ENCODE data around the gene SZRD1.

The SZRD1 gene

DNA sequence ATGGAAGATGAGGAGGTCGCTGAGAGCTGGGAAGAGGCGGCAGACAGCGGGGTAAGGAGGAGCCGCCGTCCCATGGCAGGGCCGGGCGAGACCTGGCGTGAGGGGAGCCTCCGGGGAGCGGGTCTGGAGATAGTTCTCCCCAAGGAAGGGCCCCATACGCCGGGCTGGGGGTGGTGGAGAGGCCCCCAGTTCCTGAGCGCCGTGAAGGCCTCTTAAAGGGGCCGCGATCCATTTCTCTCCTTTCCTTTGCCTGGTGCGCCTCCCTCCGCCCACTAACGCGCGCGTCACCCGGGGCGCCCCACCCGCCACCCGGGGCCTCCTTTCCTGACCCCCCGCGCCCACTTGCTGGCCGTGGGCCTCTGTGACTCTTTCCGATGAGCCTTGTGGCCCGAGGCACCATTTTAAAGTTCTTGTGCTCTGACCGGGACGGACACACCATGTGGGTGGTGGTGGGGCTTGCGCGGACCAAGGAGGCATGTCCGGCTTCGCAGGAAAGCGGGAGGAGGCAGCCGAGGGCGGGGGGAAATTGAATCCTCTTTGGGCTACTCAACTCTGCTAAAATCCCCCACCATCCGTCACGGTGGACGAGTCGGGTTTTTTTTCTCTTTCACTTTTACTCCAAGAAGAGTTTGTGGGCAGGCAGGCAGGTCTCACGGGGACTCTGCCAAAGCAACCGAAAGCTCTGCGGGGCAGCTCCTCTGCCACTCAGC lies 371 bp downstream of the SZRD1 start:
- peak; percentile 87 for DNase-seq (ENCODE audit: low read depth)

DNA sequence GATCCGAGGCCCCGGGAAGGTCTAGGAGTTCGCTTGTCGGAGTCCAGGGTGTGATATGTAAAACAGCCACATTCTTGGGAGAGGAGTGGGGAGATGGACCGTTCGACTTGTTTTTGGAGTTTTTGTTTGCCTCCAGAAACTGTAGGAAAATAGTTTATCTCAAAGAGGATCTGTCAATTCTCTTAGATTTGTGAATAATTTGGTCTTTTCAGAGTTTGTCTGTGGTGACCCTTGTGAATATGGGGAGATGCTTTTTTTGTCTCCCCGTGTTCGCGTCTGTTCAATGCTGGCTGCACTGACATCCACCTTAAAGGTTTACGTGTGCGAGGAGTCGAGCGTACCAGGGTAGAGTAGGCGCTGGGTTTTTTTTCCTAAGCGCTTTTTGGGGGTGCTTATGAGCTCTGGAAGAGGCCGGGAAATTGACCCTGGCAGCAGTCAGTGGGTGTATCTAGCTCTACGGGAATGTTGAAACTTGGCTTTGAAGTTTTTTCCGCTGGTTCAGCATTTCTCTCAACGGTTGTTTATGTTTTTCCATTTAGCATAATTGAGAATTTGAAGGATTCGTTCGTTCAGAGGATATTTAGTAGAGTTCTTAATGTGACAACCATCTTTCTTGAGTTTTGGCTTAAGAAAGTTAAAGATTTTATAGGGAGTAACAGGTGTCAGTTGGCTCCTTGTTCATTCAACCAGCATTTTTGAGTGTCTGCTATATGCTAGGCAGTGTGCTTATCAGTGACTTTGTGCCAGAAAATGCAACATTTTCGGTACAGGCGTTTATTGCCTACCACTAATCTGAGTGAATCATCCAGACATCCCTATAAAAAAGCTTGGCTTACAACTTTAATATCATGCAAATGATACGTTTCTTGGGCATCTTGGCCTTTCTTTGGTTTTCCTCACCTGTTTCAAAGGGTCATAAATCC lies 1.2 kb downstream of the SZRD1 start:
- peak; percentile 71 for DNase-seq (ENCODE audit: low read depth)

DNA sequence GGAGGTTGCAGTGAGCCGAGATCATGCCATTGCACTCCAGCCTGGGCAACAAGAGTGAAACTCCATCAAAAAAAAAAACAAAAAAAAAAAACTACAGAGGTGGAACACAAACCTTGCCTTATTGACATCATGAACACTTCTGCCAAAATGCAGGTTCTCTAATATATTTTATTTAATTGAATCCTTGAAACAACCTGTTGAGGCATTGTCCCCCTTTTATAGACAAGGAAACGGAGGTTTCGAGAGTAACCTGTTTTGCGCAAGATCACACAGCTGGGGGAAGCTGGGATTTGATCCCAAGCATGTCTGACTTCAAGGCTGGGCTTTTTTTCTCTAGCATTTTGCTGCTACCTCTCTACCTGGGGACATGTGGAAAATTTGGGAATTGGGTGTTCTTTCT lies 2.8 kb downstream of the SZRD1 start:
- DNase-seq (ENCODE audit: low read depth), result no peak

DNA sequence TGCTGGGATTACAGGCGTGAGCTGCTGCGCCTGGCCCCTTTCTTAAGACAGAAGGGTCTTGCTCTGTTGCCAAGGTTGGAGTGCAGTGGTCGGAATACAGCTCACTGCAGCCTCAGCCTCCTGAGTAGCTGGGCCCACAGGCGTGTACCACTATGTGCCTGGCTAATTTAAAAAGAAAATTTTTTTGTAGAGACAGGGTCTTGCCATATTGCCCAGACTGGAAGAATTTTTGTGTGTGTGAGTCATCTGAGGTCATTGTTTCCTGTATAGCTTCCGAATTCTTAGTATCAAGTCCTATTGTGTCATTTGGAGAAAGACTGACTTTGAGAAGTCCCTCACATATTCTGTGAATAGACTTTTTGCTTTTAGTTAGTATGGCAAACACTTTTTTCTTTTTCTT lies 4.7 kb downstream of the SZRD1 start:
- DNase-seq (ENCODE audit: low read depth), result peak; percentile 72

DNA sequence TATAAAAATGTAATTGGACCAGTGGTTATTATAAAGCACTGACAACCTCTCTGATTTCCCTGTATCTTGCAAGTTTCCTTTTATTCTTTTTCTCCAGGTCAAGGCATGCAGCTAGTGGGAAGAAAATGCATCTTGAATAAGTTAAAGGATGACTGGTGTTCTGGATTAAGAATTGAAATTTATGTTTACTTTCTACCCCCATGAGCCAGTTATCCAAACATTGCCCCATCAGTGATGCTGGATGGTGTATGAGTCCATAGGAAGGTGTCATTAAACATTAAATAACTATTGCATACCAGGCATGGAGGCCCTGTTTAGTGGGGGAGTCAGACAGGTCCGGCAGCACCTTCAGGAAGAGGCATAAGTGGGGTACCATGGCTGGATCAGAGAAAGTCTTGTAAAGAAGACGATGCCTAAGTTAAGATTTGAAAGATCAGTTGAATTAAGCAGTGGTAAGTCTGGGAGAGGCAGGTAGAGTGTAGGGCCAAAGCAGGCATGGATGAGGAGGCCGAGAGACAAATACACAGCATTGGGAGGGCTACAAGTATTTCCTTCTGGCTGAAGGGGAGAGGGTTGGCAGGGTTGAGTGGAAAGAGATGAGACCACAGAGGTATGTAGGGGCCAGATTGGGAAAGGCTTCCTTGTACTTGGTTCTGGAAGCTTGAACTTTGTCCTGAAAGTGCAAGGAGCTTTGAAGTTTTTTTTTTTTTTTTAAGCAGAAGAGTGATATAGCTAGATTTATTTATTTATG lies 5.7 kb downstream of the SZRD1 start:
- peak; percentile 35 for DNase-seq (ENCODE audit: low read depth)

DNA sequence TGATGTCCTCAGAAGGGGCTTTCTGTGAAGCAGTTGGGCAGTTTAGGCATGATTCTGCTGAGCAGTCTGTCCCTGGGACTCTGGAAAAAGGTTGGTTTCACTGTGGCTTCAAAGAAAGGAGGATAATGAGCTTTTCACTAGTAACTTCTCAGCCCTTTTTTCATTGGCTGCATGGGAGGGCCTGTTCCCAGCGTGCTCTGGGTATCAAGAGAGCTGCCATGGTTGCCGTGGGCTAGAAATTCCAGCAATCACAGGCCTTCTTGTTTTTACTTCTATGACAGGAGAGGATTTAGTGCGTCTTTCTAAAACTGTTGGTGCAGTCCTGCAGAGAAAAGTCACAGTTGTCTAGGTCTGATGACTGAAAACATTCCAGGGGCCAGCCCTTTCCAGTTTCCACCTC lies 7.2 kb downstream of the SZRD1 start:
- no peak for DNase-seq (ENCODE audit: low read depth)

DNA sequence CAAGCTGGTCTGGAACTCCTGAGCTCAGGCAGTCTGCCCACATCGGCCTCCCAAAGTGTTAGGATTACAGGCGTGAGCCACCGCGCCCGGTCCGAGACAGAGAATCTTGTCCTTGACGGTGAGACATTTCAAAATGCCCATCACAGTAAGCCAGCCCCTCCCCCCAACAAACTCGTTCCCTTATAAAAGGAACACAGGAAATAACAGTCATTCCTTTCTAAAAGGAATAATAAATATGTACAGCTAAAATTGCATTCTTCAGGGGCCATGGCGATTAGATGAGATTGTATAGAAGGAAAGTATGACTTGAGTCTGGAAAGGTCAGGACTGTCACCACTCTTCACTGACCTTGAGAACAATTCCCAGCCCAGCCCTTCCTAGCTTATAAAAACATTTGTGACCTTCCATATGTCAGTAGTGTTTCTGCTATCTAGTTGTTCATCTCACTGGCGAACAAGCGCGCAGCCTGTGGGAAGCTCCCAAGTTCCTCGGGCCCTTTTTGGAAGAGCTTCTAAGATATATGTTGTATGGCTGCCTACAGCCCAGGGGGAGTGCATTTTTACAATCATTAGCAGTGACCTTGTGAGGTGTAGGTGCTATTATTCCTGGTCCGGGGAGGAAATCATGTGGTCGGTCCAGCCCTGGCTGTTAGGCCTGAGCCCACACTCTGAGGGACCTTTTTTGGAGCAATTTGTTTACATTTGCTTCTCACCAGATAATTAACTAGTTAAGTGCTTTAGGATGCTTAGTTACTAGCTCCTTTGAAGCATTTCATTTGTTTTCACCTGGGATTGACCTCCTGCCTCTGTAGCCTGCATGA lies 8.7 kb downstream of the SZRD1 start:
- DNase-seq (ENCODE audit: low read depth), result peak; percentile 83

DNA sequence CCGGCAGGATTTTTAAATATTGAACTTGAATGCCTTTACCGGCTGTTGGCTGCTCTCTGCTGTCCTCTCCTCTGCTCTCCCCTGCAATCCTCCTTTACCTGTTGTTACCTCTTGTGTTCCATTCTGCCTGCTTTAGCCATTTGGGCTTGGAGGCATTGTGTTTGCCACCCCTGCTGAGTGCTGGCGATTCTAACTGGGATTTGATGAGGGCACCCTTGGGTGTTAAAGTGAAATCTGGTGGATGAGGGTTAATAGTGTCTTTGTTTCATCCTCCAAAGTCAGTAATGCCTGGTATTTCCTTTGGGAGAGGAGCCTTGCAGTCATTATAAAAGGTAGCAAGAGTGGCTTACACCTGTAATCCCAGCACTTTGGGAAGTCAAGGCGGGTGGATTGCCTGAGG lies 9.9 kb downstream of the SZRD1 start:
- DNase-seq (ENCODE audit: low read depth), result no peak

DNA sequence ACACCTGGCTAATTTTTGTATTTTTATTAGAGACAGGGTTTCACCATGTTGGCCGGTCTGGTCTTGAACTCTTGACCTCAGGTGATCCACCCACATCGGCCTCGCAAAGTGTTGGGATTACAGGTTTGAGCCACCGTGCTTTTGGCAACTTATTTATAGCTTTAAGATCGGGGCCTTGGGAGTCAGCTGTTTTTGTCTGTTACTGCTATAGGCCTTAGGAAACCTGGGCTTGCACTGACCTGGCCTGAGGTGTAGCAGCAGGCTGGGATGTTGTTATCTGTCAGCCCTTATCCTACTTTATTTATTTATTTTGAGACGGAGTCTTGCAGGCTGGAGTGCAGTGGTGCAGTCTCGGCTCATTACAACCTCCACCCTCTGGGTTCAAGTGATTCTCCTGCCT lies 11.4 kb downstream of the SZRD1 start:
- DNase-seq (ENCODE audit: low read depth), result no peak

DNA sequence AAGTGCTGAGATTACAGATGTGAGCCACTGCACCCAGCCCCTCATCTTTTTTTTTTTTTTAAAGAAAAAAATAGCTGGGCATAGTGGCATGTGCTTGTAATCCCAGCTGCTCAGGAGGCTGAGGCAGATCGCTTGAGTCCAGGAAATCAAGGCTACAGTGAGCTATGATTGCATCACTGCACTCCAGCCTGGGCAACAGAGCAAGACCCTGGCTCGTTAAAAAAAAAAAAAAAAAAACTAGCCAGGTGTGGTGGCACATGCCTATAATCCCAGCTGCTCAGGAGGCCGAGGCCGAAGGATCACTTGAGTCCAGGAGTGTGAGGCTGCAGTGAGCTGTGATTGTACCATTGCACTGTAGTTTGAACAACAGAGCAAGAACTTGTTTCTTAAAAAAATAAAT lies 13.8 kb downstream of the SZRD1 start:
- no peak for DNase-seq (ENCODE audit: low read depth)

DNA sequence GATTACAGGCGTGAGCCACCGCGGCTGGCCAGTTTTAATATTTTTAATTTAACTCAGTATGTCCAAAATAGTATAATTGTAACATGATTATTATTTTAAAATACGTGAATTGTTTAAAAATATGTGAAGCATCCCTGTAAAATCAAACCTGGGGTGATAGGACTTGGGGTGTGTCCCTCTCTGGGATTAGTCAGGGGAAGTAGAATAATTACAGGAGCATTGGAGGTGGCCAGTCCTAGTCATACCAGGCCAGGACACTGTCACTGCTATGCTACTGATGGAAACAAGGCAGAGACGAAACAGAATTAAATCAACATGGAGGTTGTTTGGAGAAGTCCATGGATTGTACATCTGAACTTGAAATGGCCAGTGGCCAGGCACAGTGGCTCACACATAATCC lies 16.8 kb downstream of the SZRD1 start:
- DNase-seq (ENCODE audit: low read depth), result no peak

DNA sequence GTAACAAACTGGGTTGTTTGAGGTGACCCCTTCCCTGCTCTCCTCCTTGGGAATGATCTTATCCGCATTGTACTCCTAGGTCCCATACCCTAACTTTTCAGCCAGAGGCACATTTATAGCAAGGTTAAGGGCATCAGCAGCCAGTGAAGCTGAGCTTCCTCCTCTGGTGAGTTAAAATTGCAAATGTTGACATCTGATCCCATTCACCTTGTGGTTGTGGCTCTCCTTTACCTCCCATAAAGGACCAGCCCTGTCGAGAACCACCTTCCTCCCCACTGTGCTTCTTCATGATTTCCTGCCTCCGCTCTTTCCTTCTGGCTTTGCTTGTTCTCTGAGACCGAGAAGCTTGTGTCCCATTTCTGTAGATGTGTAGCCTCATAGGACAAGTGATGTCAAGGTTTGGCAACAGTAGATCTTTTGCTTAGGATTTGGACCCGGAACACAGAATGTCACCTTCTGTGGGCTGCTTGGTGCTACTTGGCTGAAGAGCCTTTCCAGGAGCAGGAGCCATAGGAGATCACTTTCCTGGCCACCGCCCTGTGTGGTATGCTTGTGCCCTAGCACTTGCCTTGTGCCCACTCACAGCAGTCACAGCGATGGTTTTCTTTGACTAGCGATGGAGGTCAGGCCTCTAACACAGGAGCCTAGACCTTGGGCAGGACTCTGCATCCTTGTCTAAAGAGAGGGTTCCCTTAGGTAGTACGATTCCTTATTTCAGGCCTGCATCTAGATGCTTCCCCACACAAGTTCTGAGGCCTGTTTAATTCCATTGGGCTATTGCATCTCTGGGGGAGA lies 18.8 kb downstream of the SZRD1 start:
- DNase-seq (ENCODE audit: low read depth), result no peak

DNA sequence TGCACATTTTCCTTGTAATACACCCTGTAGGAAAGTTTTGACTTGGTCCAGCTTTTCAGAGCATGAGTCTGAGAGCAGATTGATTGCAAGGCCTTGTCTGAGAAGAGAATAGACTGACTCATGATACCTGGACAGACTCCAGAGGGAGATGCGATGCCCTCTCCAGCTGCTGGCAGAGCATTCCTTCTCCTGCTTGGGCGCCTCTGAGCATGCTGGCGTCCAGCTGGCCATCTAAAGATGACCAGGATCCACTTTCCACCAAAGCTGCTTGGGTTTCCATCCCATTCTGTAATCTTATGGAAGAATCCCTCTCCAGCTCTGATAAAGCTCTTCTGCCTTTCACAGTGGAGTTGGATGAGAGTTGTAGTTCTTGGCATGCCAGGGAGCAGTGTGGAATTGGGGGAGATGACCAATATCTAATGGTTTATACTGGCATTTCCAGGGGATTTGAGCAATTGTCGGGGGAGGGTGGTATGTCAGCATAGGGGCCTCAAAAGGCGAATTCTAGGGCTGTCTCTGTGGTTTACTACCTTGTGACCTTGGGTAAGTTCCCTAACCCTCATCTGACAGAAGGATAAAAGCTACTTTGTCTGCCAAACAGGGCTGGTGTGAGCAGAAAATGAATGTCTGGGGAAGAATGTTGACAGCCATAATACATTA lies 19.5 kb downstream of the SZRD1 start:
- peak; percentile 77 for DNase-seq (ENCODE audit: low read depth)

DNA sequence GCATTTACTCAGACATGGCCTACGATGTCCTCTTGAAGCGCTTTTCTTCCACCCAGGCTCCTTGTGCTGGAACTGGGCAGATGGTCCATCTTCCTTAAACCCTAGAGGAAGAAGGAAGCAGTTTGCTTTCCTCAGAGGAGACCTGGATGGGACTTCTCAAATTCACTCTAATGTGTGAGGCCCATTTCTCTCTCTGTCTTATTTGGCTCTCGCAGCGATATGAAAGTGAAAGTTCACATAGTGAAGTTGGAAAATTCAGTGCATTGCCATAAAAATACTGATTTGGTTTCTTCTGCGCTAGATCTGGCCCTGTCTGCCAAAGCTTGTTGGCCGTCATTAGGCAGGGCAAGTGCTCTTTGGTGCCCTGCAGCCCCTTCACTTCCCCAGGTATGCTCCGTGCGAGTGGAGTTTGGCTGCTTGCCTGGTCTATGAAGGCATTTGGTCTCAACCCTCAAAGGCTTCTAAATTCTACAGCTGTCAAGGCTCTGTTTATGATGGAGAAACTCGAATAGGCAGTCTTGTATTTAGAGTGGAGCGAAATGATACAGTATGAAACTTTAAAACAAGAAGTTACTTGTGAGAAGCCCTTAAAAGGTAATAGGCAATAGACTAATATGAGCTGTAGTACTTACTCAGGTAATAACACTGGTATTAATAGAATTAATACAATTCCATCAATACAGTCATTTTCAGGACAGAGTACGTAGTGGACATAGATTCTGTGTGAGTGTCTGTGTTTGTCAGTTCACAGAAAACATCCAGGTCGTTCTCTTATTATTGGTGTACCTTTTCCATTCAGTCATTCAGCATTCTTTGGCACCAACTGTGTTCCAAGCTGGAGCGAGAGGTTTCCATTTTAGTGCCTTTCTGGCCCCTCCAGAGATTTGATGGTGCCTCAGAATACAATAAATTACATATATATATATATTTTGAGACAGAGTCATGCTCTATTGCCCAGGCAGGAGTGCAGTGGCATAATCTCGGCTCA lies 20.5 kb downstream of the SZRD1 start:
- DNase-seq (ENCODE audit: low read depth), result peak; percentile 35

DNA sequence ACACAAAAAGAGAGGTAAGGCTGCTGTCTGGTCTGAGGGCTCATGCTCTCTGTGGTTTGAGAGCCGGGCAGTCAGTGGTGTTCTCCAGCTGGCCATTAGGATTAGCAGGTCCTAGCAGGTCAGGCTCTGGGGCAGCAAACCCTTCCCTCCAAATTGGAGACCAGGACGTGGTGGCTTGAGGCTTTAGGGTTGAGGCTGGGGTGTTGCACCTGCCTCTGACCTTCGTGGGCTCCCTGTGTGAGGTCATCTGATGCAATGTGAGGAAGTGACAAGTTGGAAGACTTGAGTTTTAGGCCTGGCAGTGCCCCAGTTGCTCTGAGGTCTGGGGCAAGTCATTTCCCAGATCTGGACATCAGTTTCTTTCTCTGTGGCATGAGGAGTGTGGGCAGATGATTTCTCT lies 24.4 kb downstream of the SZRD1 start:
- no peak for DNase-seq (ENCODE audit: low read depth)

DNA sequence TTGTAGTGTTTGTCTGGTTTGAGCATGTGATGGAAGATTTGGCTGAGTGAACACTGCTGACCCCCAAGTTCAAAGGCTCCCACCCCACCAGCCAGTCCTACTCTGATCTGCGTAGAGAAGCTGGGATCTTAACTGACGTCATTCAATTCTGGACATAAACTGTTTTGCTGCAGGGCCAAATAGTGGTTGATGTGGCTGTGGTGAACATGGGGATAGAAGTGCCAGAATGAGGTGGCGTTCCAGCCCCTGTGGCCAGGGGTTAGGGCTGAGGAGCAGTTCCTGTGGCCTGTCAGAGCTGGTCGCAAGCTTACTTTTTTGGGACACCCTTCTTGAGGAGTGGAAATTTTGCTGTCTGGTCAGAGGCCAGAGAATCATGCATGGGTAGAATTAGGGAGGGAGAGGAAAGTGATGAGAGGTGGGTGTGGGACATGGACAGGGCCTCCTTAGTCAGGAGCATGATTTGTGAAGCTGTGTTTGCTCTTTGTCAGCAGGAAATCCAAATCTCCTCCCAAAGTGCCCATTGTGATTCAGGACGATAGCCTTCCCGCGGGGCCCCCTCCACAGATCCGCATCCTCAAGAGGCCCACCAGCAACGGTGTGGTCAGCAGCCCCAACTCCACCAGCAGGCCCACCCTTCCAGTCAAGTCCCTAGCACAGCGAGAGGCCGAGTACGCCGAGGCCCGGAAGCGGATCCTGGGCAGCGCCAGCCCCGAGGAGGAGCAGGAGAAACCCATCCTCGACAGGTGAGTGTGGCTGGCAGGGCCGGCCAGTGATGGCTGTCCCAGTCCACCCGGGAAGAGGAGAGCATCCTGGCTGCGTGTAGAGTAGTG lies 25.9 kb downstream of the SZRD1 start:
- no peak for DNase-seq (ENCODE audit: low read depth)

DNA sequence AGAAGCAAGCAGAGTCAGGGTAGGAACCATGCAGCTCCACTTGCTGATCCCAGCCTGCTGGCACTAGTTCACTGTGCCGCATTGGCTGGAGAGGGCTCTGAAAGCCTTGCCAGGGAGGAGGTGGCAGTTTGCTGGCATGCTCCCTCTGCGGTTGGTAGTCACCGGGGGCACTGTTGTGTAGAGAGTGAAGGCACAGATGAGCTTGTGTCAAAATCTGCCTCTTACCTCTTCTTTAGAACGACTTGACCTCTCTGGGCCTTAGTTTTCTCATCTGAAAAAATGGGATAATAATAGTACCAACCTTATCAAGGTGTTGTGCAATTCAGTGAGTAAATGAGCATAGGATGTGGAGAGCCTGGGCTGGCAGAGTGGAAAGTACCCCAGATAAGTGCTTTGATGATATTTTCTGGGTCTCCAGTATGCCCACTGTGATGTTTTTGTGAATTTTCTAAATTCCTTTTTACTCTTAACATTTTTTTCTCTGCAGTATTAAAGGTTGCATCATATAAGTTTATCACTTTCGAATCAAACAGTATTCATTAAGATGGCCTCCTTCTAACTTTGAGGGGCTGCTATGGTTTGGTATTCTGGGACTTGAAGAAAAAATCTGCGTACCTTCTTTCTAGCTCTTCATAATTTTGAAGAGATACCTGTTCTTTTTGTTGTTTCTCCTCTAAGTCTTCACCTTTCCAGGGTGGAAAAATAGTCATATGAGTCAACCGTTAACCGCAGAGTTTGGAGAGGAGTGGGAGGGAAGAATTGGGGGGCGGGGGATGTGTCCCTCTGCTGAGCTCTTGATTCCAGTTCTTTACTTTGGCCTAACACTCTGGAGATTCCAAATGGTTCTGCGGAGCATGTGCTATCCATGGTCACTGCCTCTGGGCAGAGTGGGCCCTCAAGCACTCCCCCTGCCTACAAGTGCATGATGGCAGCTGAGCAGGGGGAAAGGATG lies 26.8 kb downstream of the SZRD1 start:
- no peak for DNase-seq (ENCODE audit: low read depth)
